HCT116 (cell line): ENCODE data around the gene SCAI.

ENCODE experiments used
- YY1 ChIP-seq: IDR thresholded peaks from 2 replicates; pipeline ENCODE4 v1.6.1; 2011; ENCODE audit warnings: low read length, low read depth, moderate library complexity, mild to moderate bottlenecking; ENCODE audit not compliant: insufficient replicate concordance; ENCODE audit errors: extremely low read depth
- TF ChIP-seq, protein P1 (sequence below), 3 experiments: fragments of 200-600 bp in 1 of 3; sonication (generic) in 1 of 3; IDR thresholded peaks in 2 of 3; conservative IDR thresholded peaks in 1 of 3; 2 replicates each; pipeline ENCODE4 v1.5.1; 2012 to 2017; ENCODE audit warnings: low read depth in 2 of 3, low read length in 2 of 3, antibody characterized with exemption in 1 of 3, borderline replicate concordance in 1 of 3, control low read depth in 1 of 3, mild to moderate bottlenecking in 1 of 3, mixed read lengths in 1 of 3, mixed run types in 1 of 3, moderate library complexity in 1 of 3; ENCODE audit not compliant: insufficient read depth in 1 of 3

GRCh38 chr9:125089331-125089730 is 54.0 kb downstream of the SCAI start:
- TF ChIP-seq, protein P1, sequence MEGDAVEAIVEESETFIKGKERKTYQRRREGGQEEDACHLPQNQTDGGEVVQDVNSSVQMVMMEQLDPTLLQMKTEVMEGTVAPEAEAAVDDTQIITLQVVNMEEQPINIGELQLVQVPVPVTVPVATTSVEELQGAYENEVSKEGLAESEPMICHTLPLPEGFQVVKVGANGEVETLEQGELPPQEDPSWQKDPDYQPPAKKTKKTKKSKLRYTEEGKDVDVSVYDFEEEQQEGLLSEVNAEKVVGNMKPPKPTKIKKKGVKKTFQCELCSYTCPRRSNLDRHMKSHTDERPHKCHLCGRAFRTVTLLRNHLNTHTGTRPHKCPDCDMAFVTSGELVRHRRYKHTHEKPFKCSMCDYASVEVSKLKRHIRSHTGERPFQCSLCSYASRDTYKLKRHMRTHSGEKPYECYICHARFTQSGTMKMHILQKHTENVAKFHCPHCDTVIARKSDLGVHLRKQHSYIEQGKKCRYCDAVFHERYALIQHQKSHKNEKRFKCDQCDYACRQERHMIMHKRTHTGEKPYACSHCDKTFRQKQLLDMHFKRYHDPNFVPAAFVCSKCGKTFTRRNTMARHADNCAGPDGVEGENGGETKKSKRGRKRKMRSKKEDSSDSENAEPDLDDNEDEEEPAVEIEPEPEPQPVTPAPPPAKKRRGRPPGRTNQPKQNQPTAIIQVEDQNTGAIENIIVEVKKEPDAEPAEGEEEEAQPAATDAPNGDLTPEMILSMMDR (IDR thresholded peaks at IDR 0.05 in 2 of 3, conservative IDR thresholded peaks at IDR 0.05 in 1 of 3; ENCODE audit: borderline replicate concordance in 1 of 3, insufficient read depth in 1 of 3, low read depth in 2 of 3, low read length in 2 of 3) = no peak
- no peak for TF ChIP-seq YY1
